ENCODE results near the gene DNAI2. TPM values are rescaled to one million over a fixed set of nuclear protein-coding genes. Genes with fewer than 3 reads are reported as not detected.

The DNAI2 gene, protein sequence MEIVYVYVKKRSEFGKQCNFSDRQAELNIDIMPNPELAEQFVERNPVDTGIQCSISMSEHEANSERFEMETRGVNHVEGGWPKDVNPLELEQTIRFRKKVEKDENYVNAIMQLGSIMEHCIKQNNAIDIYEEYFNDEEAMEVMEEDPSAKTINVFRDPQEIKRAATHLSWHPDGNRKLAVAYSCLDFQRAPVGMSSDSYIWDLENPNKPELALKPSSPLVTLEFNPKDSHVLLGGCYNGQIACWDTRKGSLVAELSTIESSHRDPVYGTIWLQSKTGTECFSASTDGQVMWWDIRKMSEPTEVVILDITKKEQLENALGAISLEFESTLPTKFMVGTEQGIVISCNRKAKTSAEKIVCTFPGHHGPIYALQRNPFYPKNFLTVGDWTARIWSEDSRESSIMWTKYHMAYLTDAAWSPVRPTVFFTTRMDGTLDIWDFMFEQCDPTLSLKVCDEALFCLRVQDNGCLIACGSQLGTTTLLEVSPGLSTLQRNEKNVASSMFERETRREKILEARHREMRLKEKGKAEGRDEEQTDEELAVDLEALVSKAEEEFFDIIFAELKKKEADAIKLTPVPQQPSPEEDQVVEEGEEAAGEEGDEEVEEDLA
- not detected in 2 replicates for total RNA-seq

DNA sequence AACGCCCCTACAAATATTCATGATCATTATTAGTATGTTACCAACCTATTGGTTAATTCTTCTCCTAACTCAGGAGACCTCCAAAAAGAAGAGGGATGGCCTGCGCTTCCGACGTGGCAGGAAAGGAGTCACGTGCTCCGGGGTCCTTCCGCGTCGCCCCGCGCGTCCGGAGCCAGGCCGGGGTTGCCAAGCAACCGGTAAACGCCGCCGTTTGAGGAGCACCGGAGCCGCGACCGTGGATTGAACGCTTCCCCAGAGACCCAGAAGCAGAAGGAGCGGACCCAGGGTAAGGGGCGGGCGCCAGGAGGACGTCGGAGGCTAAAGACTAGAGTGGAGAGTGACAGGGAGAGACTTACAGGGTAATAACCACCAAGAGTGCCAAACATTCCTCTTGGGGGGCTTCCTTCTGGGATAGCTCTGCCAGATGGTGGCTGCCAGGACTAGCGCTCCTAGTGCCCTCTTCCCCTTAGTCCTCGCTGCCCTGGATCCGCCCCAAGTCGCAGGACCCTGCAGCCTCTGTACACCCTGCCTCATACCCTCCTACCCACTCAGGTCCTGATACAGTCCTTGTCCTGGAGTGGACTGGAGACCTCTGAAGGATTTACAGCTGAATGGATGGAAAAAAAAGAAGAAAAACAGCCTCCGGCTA, at the start of gene DNAI2:
Gene DNAI2 (plus strand): TSS at position 175 of the 649 bp plus-strand sequence. CDS start 7,584 bp downstream, outside the sequence.

DNA sequence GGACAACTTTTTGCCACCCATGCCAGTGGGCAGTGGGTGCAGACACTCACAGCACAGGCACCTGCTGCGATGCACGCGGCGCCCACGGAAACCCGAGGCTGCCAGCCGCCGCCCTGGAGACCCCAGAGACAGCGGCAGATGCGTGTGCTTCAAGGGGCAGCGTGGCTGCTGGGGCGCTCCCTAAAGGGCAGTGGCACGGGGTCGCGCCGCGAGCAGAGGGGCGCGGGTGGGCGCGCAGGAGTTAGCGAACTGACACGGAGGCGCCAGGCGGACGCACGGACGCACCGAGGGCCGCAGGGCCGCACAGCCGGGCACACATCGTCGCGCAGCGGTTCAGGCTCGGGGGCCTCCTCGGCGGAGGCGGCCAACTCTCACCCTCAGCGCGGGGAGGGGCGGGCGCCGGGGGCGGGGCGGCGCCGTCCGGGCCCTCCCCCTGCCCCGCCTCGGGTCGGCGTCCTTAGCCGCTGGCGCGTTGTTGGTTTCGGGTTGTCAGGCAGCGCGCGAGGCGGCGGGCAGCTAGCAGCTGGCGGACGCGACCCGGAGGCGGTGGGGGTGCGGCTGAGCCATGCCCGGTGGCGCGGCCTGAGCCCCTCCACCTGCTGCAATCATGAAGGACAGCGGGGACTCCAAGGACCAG, 51.8 kb downstream of the DNAI2 start, which contains the start of gene KIF19:
Gene KIF19 (plus strand): TSS at position 484 of the 637 bp plus-strand sequence. CDS start 124 bp downstream, at position 608.

DNA sequence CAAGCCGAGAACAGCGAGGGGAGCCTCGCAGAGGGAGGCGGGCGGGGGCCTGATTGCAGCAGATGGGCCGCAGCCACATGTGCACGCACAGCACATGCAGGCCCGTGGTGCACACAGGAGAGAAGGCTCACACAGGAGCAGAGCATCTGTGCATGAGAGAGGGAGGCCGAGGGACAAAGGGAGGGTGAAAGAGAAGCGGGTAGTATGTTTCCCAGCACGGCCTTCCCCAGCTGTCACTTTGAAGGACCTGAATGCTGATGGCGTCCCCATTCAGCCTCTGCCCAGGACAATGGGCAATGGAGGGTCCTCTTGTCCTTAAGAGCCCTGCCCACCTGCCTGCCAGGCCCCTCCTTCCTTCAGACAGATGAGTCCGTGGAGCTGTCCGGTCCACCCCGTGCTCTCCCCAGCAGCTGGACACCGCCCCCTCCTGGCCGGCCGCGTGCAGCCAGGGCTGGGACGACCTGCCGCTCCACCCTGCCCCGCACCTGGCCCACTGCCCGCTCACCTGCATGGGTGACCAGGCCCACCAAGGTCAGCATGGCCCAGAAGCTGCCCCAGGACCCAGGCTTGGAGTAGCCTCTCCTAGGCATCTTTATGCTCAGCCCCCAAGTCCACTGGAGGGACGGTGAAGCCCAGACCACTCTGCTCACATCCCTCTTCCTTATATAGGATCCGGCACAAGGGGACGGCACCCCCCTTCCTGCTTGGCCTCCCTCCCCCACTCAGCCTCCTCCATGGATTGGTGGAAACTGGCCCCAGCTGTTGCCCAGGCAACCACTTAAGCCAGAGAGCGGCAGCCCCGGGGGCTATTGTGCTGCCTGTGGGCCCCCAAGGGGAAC, 87.4 kb downstream of the DNAI2 start, which contains the start of gene BTBD17:
Gene BTBD17 (minus strand): TSS at position 639 of the 839 bp plus-strand sequence. CDS start 49 bp downstream, at position 590.

Other genes starting within 250 kb of the DNAI2 start
- 224 and 591 TPM in 2 replicates for gene RPL38, start 70.6 kb upstream of the DNAI2 start, total RNA-seq
- gene TTYH2, start 60.7 kb upstream of the DNAI2 start, total RNA-seq: 1.3 and 1.8 TPM in 2 replicates
- 0.11 TPM in 1 of 2 replicates, not detected in the other for gene KIF19, start 52.0 kb downstream of the DNAI2 start, total RNA-seq
- gene BTBD17, start 87.6 kb downstream of the DNAI2 start, total RNA-seq: not detected in 2 replicates
- gene GPR142, start 93.3 kb downstream of the DNAI2 start, total RNA-seq: not detected in 2 replicates
- 17.1 and 20.1 TPM in 2 replicates for gene GPRC5C, start 157.9 kb downstream of the DNAI2 start, total RNA-seq
- not detected in 2 replicates for gene CD300A, start 192.4 kb downstream of the DNAI2 start, total RNA-seq